SKM-1 (cell line): ENCODE measurements around the gene LNX2.
"Not testable (repeated sequence)": the region's sequence is repeated elsewhere in the genome, so short reads cannot be mapped to it uniquely, and the experiment has no call there.

Source experiments
- DNase-seq: peaks from one replicate; lab custom pipeline; 2025; ENCODE audit not compliant: unreplicated experiment; lab: John Stamatoyannopoulos, UW

The LNX2 gene

GRCh38 chr13:27638001-27638400, 17.7 kb upstream of the LNX2 start:
- no peak for DNase-seq

GRCh38 chr13:27637289-27637626, 16.9 kb upstream of the LNX2 start:
- DNase-seq = no peak

- DNase-seq = no peak
Observed at GRCh38 chr13:27636589-27637288, 16.4 kb upstream of the LNX2 start.

DNA sequence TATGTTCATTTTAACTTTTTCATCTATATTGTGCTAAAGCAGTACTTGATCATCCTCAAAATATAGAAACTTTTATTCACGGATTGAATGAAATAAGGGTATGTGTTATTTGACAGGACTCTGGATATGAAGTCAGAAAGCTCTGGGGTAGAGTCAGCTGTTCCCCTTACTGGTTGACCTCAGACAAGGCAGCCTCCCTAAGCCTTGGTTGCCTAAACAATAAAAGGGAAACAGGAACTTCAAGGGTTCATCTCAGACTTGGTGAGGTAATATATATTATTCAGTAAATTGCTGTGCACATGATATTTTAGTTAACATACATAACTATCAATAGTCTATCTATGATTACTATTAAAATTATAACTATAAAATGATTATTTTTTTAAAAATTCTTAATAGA, 14.9 kb upstream of the LNX2 start:
- DNase-seq = peak; percentile 64

- DNase-seq = no peak
Observed at GRCh38 chr13:27634791-27635190, 14.5 kb upstream of the LNX2 start.

DNA sequence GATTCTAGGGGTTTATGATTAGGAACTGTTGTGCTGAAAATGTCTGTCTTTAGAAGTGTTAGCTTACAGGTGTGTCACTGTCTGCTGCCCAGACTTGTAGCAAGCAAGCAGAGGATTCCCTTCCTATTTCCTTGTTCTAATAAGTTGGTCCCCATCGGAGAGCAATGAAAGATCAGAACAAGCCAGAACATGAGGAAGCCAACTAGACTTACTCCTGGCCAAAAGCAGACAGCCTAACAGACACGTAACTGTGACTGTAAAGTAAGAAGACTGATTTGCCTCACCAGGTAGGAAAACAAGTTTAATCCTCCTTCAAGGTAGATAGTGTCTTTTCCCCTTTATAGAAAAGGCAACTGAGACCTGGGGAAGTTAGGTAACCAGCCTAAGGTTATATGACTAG, 13.9 kb upstream of the LNX2 start:
- DNase-seq = no peak

GRCh38 chr13:27632648-27633047, 12.3 kb upstream of the LNX2 start:
- no peak for DNase-seq

DNA sequence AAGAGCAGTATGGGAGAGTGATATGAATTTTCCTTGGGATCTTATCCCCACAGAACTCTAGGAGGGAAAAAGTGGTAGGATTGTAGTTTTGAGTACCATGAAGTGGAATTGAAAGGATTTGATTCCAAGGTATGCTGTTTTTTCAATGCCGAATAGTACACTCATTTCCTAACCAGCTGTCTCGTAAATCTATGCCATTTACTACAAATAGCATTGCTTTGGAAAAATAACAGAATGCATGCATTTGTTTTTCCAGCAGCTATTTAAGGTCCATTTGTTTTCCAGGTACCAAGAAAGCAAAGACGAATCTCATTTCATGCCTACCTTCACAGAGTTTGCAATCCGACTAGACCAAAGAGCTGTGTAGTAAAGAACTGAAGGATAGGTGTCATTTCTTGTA, 11.9 kb upstream of the LNX2 start:
- no peak for DNase-seq

DNA sequence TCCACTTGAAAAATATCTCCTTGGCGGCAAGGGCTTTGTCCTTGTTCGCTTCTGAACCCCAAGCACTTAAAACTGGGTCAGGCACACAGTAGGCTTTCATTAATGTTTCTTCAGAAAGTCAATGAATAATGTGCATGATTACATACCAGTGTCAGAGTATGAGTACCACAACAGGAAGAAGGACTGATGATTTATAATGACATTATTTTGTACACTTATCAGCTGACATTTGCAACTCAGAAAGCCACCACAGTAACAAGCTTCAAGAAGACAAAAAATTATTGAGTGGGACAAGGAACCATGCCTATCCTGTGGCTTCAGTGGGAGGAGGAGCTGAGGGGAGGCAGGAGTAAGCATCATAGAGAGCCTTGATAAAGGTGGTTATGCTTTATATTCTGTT, 11.3 kb upstream of the LNX2 start:
- no peak for DNase-seq

DNA sequence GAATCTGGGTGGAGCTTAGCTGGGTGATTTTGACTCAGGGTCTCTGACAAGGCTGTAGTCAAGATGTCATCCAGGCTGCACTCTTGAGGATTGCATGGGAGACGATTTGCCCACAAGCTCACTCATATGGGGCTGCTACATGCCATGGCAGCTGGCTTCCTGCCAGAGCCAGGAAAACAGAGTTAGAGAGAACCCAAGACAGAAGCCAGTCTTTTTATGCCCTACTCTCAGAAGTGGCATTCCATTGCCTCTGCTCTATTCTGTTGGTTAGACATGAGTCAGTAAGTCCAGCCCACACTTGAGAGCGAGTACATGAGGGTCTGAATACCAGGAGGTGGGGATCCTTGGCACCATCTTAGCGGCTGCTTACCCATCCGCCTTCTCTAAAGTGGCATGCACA, 10.8 kb upstream of the LNX2 start:
- no peak for DNase-seq

- not testable (repeated sequence) for DNase-seq
Observed at GRCh38 chr13:27628766-27629165, 8.4 kb upstream of the LNX2 start.

GRCh38 chr13:27628081-27628480, 7.8 kb upstream of the LNX2 start:
- DNase-seq = no peak

GRCh38 chr13:27627380-27627779, 7.1 kb upstream of the LNX2 start:
- no peak for DNase-seq

DNA sequence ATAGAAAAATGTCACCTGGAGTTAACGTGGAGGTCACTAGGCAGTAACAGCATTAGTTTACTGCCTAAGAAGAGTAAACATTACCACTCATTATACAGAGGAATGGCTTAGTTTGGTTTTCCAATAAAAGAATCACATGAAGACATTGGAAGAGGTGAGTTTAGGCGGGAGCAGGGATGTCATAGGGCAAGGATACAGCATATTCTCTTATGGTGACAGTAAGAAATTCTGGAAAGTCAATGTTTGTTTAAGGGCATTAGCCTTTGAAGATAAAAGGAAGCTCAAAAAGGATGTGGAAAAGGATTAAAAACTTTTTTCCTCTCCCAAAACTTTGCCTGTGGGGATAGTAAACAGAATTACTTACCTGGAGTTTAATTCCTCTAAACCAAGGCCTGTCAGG, 5.5 kb upstream of the LNX2 start:
- DNase-seq = no peak

DNA sequence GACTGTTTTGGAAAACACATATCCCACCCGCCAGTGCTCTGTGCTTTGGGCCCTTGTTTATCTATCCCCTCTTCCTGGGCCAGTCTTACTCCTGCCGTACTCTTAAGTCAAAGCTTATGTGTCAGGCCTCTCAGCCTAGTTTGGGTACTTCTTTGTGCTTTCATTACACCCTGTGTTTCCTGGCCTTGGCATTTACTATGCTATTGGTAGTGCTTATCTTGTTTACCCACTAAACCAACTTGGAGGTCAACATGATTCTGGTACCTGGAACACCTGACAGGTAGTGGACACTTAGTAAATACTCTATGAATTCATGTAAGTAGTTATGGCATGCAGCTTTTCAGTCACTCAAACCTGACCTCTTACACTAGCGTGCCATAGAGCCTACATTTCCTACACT, 3.7 kb upstream of the LNX2 start:
- no peak for DNase-seq

- no peak for DNase-seq
Observed at GRCh38 chr13:27622881-27623280, 2.6 kb upstream of the LNX2 start.

DNA sequence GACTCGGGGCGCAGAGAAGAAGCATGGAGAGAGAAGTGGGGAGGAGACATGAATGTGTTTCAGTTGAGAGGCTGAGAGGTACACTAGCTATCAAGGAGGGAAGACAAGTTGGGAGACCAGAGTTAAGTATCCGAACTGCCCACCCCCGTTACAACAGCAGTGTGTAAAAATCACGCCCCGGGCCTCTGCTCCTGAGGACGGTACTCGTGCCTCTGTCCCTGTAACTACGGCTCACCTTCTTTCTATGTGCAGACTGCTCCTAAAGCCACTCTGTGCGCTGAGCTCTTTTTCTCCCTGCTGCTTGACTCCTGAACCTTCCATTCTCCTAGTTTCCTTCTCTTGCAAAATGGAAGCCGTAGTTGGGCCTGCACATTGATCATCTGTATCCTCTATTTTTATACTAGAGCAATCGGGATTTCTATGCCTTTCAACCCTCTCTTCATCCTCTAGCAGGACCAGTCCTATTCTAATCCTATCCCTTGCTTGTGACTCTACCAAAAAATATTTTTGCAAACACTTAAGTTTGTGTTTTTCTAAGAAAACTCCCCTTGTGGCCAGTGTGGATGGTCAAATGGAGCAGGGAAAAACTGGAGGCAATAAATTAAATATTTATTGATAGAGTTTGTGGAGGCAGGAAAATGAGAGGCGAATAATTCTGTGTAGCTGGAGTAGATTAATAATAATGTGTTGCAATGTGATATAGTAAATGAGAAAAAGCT, 1.9 kb upstream of the LNX2 start:
- DNase-seq = no peak

DNA sequence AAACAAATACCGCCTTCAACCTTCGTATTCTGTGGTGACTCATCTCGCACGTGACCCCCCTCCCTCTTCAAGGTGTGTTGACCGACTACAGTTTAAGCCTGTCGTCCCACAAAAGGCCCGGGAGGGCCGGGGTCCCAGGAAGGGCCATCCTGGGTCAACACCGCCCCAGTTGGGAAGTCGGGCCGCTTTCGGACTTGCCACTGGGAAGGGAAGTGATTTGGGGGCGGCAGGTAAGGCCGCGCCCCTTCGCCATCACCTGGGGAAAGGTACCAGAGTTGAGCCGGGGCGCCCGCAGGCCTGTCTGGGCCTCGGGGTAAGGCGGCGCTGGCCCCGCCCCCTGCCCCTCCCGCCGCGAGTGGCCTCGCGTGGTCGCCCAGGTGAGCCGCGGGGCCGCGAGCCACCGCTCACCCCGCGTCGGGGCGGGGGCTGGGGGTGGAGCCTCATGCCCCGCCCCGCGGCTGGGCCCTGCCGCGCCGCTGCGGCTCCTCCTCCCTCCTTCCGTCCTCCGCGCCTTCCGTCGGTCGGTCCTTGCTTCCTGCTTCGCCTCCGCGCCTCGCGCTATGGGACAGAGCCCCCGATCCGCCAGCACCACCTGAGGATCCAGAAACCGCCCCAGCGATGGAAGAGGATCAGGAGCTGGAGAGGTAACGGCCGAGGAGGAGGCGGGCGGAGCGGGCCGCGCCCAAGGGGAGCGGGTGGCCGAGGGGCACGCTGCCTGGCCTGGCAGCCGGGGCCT, 1.2 kb upstream of the LNX2 start, which contains the start of gene POLR1D:
Gene POLR1D (plus strand): TSS at position 527 of the 736 bp plus-strand sequence. CDS start 92 bp downstream, at position 619.
- peak; percentile 51 for DNase-seq

- DNase-seq = no peak
Observed at GRCh38 chr13:27621116-27621365, 712 bp upstream of the LNX2 start.

GRCh38 chr13:27619728-27620376, 477 bp downstream of the LNX2 start:
- no peak for DNase-seq

DNA sequence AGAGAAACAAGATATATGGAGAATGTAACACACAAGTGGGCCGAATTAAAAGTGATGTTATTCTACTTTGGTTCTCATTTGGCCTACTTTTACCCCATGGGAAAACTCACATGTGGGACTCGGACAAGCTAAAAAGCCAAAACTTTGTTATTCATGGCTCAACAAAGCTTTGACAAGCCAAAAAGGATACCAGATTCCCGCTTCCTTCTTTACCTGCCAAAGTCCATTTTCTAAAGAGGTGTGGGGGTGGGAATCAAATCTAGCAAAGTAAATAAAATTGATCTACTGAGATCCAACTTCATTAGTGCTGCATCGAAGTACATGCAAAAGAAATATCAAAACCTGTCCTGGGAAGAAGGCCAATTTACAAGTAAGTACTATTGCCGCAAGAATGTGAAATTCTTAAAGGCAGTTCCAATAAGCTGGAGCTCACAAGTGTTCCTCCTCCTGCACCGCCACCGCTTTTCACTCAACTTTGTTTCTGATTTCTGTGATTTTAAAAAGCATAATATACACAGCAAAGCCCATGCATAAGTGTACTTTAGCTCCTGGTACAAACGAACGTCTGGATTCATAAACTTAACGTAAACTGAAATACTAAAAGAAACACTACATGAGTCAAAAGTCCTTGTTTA, 1.1 kb downstream of the LNX2 start:
- DNase-seq = no peak
